T-helper 1 cell treated with Interleukin-12 subunit alpha and Interleukin-12 subunit beta and Interleukin-4 antibody, amounts not matched to agents 30 μg/mL and 1 μg/mL, for 36 hours (primary cell): ENCODE data around the gene TECRL.

Experiments
- H3K27ac Mint-ChIP-seq: one replicate; pipeline ENCODE4 v1.8.0; 2021; ENCODE audit warnings: mild to moderate bottlenecking, mixed read lengths
- H3K27me3 Mint-ChIP-seq: one replicate; pipeline ENCODE4 v1.8.0; 2021; ENCODE audit warnings: low read depth, mixed read lengths
- H3K36me3 Mint-ChIP-seq: one replicate; pipeline ENCODE4 v1.8.0; 2021; ENCODE audit warnings: low read depth, mixed read lengths
- H3K4me1 Mint-ChIP-seq: one replicate; pipeline ENCODE4 v1.8.0; 2021; ENCODE audit warnings: low read depth, mixed read lengths
- H3K4me3 Mint-ChIP-seq: one replicate; pipeline ENCODE4 v1.8.0; 2021; ENCODE audit warnings: mild to moderate bottlenecking, moderate library complexity, mixed read lengths
- H3K9me3 Mint-ChIP-seq: one replicate; pipeline ENCODE4 v1.8.0; 2021; ENCODE audit warnings: mixed read lengths

TECRL gene, protein sequence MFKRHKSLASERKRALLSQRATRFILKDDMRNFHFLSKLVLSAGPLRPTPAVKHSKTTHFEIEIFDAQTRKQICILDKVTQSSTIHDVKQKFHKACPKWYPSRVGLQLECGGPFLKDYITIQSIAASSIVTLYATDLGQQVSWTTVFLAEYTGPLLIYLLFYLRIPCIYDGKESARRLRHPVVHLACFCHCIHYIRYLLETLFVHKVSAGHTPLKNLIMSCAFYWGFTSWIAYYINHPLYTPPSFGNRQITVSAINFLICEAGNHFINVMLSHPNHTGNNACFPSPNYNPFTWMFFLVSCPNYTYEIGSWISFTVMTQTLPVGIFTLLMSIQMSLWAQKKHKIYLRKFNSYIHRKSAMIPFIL

DNA sequence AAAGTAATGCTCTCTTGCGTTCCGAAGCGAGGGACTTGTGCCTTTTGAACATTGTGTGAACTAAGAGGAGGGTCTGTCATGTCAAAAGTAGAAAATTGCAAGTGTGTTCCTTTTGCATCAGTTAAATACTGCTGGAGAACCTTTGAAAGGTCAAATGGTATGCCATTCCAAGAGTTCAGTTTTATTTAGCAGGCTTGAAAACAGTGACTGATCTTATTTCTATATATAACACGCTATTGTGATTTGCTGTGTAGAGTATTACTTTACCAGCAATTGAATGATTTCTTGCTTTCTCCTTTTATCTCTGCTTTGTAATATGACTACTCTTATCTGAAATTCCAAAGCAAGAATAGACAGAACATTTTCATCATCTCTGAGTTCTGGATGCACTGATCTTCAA, at the start of gene TECRL:
TSS of gene TECRL (minus strand) at position 151 of the 400 bp plus-strand sequence. CDS start at position 52, 99 bp downstream.
- Mint-ChIP-seq H3K27me3 (no peaks in the 10 kb centered on the region), H3K4me3 (no peak within 1 kb of the TSS), H3K9me3 (no peaks in the 10 kb centered on the region), H3K36me3 (no peaks in the 10 kb centered on the region), H3K27ac (no peak within 1 kb of the TSS), H3K4me1 (no peaks in the 10 kb centered on the region)

DNA sequence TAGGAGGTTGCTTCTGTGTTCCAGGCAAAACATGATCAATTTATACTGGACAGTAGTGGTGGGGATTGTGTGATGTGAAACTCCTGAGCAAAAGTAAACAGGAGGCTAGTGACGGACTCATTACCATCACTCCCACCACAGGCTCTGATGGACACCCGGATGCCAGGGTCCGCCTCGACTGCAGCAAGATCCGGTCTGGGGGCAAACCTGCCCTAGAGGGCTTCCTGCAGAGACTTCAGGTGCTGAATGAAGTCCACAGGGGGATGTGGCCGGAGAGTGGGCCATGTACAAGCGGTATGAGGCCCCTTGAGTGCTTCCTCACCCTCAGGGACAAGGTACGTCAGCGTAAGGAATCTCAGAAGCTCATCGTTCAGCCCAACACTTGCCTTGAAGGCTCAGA, 23.4 kb upstream of the TECRL start:
- no peaks in the 10 kb centered on the region for H3K27me3 Mint-ChIP-seq
- H3K27ac Mint-ChIP-seq = no peak overlapping the region
- peaks cover 14% of the 10 kb centered on the region for H3K9me3 Mint-ChIP-seq
- H3K4me1 Mint-ChIP-seq = no peaks in the 10 kb centered on the region
- no peaks in the 10 kb centered on the region for H3K36me3 Mint-ChIP-seq
- H3K4me3 Mint-ChIP-seq = no peak overlapping the region

DNA sequence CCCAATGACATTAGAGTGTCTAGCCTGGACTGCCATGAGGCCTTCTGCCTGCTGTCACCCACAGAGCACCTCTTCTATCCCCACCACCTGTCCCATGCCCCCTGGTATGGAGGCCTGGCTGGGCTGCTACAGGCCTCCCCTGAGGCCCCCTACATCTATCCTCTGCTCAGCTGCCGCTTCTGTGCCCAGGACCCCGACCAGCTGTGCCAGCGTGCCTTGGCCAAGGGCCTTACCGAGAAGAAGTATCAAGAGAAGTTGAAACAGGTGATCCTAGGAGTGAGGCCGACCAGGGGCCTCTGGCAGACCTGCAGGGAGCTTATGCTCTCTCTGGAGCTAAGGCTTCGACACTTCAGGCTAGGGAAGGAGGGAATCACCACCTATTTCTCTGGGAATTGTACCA, 21.7 kb upstream of the TECRL start:
- no peaks in the 10 kb centered on the region for H3K4me1 Mint-ChIP-seq
- H3K36me3 Mint-ChIP-seq = no peaks in the 10 kb centered on the region
- peaks cover 14% of the 10 kb centered on the region for H3K9me3 Mint-ChIP-seq
- H3K27ac Mint-ChIP-seq = no peak overlapping the region
- H3K27me3 Mint-ChIP-seq = no peaks in the 10 kb centered on the region
- no peak overlapping the region for H3K4me3 Mint-ChIP-seq

DNA sequence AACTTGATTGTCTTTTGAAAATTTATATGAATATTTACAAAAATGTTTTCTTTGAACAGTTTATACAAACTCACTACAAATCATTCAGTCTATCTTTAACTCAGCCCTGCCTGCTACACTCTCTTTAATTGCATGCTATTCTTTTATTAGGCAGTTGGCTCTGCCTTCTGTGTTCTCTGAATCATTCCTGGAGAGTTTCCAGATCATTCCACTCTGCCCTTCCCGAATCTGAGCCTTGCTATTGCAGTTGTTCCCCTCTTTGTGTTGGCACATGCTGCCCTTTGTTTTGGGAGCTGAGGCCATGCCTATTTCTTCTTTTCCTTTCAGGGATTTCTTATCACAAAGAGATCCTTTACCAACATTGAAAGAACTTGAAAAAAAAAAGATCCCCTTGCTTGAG, 8.7 kb upstream of the TECRL start:
- H3K27me3 Mint-ChIP-seq = no peaks in the 10 kb centered on the region
- H3K36me3 Mint-ChIP-seq = no peaks in the 10 kb centered on the region
- H3K27ac Mint-ChIP-seq = no peak overlapping the region
- H3K9me3 Mint-ChIP-seq = no peaks in the 10 kb centered on the region
- H3K4me3 Mint-ChIP-seq = no peak overlapping the region
- no peaks in the 10 kb centered on the region for H3K4me1 Mint-ChIP-seq

DNA sequence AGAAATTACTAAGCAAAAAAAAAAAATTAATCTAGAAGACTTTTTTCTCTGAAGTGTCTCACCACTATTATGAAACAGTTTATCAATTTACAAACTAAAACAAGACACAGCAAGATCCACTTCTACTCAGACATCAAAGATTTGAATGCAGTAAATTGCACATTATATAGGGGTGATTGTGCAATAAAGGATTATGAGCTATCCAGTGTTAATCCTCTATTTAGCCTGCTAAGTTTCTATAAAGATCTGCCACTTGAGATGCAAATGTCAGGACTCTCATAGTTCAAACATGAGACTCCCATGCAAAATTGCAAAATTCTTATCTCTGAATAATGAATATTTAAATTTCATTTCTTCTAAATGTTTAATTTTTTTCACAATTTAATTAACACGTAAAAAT, 2.2 kb downstream of the TECRL start:
- Mint-ChIP-seq H3K27me3 (no peaks in the 10 kb centered on the region), H3K27ac (no peak overlapping the region), H3K9me3 (no peaks in the 10 kb centered on the region), H3K36me3 (no peaks in the 10 kb centered on the region), H3K4me1 (no peaks in the 10 kb centered on the region), H3K4me3 (no peak overlapping the region)

DNA sequence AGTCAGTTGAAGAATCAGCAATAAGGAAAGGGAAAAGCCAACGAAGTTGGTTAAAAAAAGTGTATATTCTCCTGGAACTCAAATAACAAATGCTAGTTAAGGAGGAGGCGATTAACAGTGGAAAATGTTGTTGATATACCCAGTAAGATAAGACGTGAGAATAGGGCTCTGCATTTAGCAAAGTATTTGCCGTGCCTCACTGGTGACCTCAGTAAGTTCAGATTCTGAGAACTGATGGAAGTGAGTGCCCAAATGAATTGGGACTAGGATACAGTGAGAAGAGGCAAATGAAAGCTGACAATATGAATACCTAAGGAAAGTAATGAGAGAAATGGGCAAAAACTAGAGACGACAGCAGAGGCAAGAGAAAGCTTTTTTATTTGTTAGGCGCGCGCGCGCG, 3.5 kb downstream of the TECRL start:
- Mint-ChIP-seq H3K27ac (no peak overlapping the region), H3K27me3 (no peaks in the 10 kb centered on the region), H3K4me3 (no peak overlapping the region), H3K9me3 (no peaks in the 10 kb centered on the region), H3K36me3 (no peaks in the 10 kb centered on the region), H3K4me1 (no peaks in the 10 kb centered on the region)

DNA sequence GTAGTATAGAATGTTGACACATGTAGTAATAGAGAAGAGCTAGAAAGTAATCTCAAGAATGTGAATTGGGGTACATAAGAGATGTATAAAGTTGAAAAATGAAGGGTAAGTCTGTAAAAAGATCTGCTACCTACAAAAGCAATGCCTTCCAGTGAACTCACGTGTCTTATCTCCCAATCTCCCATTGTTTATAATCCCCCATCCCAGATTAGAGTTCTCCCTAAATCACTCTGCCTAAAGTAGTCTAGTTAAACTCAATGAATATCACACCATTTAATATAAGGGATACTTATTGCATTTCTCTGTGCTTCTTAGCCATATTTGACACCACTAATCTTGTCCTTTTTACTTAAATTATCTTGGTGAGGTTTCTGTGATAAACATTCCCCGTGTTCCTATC, 6.6 kb downstream of the TECRL start:
- no peaks in the 10 kb centered on the region for H3K27me3 Mint-ChIP-seq
- no peak overlapping the region for H3K27ac Mint-ChIP-seq
- no peaks in the 10 kb centered on the region for H3K36me3 Mint-ChIP-seq
- no peaks in the 10 kb centered on the region for H3K4me1 Mint-ChIP-seq
- H3K9me3 Mint-ChIP-seq = no peaks in the 10 kb centered on the region
- no peak overlapping the region for H3K4me3 Mint-ChIP-seq

DNA sequence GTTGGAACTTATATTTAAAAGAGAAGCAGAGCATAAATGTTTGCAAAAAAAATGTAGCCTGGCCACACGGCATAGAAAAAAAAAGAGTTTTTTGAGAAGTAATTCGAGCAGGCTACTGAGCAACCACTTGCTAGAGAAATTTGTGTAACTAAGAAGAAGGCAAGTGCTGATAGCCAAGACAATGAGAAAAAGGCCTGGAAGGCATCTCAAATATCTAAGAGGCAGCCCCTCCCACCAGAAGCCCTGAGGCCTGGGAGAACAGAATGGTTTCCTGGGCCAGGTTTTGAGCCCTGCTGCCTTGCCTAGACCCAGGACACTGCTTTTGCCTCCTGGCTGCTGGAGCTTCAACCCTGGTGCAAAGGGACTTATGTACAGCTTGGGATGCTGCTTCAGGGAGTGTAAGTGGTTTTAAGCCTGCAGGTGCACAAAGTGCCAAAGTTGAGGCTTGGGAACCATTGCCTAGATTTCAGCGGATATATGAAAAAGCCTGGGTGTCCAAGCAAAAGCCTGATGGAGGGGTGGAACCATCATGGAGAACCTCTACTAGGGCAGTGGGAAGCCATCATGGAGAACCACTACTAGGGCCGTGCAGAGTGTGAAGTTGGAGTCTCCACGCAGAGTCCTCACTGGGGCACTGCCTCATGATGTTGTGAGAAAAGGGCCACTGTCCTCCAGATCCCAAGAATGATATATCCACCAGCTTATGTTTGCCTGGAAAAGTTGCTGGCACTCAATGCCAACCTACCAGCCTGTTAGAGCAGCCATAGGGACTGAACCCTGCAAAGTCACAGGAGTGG, 9.7 kb downstream of the TECRL start:
- no peak overlapping the region for H3K4me3 Mint-ChIP-seq
- H3K36me3 Mint-ChIP-seq = no peaks in the 10 kb centered on the region
- no peaks in the 10 kb centered on the region for H3K4me1 Mint-ChIP-seq
- no peak overlapping the region for H3K27ac Mint-ChIP-seq
- H3K27me3 Mint-ChIP-seq = no peaks in the 10 kb centered on the region
- no peaks in the 10 kb centered on the region for H3K9me3 Mint-ChIP-seq

DNA sequence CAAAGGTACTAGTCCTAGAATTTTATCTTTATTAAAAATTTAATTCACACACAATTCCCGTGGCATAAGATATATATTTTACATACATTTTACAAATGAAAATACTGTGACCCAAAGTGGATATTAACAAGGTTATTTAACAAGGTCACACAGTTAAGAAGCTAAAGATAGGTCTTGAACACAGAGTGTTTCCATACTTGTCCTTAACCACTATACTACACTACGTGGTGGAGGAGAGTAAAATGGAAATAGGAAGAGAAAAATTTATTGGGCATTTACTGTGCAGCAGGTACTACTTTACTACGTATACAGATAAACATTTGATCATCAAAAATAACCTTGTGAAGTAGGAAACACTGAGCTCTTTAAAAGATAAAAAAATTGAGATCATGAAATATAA, 14.8 kb downstream of the TECRL start:
- no peaks in the 10 kb centered on the region for H3K4me1 Mint-ChIP-seq
- no peak overlapping the region for H3K4me3 Mint-ChIP-seq
- no peak overlapping the region for H3K27ac Mint-ChIP-seq
- no peaks in the 10 kb centered on the region for H3K27me3 Mint-ChIP-seq
- no peaks in the 10 kb centered on the region for H3K9me3 Mint-ChIP-seq
- H3K36me3 Mint-ChIP-seq = no peaks in the 10 kb centered on the region

DNA sequence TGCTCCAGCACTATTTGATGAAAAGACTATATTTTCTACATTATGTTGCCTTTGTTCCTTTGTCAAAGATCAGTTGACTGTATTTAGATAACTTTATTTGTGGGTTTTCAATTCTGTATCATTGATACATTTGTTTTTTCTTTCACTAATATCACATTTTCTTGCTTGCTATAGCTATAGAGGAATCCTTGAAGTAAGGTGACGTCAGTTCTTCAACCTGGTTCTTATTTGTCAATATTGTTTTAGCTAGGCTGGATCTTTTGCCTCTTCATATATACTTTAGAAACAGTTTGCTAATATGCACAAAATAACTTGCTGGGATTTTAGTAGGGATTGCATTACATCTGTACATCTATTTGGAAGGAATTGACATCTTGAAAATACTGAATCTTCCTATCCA, 21.0 kb downstream of the TECRL start:
- Mint-ChIP-seq H3K27ac (no peak overlapping the region), H3K4me3 (no peak overlapping the region), H3K27me3 (no peaks in the 10 kb centered on the region), H3K36me3 (no peaks in the 10 kb centered on the region), H3K4me1 (no peaks in the 10 kb centered on the region), H3K9me3 (no peaks in the 10 kb centered on the region)

DNA sequence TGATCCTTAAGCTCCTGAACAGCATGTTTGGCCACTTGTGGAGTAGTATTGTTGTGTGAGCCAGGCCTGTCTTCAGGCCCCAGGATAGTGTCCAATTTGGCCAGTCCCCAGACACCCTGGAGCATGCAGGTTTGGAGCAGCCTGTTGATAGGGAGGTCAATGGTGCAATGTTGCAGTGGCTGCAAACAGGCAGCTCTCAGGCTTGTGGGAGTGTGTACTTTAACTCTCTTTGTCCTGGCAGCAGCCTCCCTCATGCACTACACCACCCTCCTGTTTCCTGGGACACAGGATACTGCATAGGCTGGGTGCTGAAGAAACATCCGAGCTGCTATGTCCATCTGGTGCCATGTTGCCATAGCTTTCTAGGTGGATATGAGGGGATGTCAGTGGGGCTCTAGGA, 24.0 kb downstream of the TECRL start:
- H3K36me3 Mint-ChIP-seq = no peaks in the 10 kb centered on the region

DNA sequence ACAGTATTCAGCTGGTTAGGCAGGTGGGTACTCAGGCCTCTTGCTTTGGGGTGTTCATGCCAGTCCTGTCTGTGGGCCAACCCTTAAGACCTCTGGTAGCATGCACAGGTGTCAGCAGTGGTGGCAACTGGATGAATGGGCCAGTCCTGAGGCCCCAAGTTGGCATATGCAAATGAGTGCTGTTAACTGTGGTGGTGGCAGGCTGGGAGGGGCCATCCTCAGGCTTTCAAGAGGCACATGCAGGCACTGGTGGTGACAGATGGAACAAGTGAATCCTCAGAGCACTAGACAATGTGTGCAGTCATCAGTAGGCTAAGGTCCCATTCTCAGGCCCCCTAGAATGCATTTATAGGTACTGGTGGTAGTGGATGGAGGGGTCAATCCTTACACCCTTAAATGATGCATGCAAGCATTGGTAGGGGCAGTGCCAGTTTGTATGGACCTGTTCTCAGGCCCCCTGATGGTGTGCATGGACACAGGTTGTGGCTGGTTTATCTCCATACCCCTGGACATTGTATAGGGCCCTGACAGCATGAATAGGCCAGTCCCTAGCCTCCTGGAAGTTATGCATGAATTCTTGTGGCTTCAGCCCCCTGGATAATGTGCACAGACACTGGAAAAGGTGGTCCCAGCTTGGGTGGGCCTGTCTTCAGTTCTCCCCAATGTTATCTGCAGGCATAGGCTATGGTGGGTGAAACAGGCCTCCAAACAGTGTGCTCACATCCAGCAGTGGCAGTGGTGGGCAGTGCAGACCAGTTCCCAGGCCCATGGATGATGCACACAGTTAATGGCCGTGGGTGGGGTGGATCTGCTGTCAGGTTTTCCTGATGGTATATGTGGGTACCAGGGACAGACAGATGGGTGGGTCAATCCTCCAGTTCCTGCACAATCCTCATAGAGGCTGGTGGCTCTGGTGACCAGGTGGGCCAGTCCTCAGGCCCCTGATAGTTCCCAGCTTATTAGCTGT, 24.7 kb downstream of the TECRL start:
- H3K4me1 Mint-ChIP-seq = no peaks in the 10 kb centered on the region
- H3K9me3 Mint-ChIP-seq = no peaks in the 10 kb centered on the region
- H3K4me3 Mint-ChIP-seq = no peak overlapping the region
- no peak overlapping the region for H3K27ac Mint-ChIP-seq
- no peaks in the 10 kb centered on the region for H3K27me3 Mint-ChIP-seq
- no peaks in the 10 kb centered on the region for H3K36me3 Mint-ChIP-seq

More for the DNA sequence above, 24.0 kb downstream of the TECRL start:
- Mint-ChIP-seq H3K27me3 (no peaks in the 10 kb centered on the region), H3K9me3 (no peaks in the 10 kb centered on the region), H3K4me1 (no peaks in the 10 kb centered on the region), H3K4me3 (no peak overlapping the region), H3K27ac (no peak overlapping the region)

DNA sequence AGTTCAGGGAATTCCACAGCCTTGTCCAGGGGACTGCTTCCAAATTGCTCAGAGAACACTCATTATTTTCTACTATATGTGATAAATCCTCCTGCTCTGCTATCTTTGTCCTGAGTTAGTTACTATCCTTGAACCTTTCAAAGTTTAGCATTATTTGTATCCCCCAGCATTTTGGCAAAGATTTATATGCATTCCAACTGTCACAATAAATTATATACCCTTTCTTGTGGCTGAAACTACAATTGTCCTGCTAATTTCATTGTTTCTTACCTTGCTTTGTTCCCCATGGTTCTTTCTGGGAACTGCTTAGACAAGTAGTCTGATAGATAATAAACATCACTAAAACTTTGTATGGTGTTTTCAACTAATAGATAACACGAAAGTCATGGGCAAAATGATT, 40.5 kb downstream of the TECRL start:
- H3K4me3 Mint-ChIP-seq = no peak overlapping the region
- no peaks in the 10 kb centered on the region for H3K36me3 Mint-ChIP-seq
- no peak overlapping the region for H3K27ac Mint-ChIP-seq
- H3K27me3 Mint-ChIP-seq = no peaks in the 10 kb centered on the region
- no peaks in the 10 kb centered on the region for H3K4me1 Mint-ChIP-seq
- peaks cover 22% of the 10 kb centered on the region for H3K9me3 Mint-ChIP-seq

DNA sequence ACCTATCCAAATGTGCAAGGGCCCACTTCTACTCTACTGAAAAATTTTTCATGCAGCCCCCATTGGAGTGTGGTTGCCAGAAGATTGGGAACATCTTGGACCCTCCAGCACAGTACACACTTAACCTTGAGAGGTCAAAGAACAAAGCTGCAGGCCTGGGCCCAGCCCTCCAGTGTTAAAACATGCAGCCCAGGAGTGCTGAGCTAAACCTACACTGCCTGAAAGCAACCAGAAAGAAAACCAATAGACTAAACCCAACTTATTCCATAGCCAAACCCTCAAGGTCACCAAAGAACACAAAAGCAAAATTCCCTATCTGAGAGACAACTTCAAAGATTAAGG, 47.9 kb downstream of the TECRL start:
- Mint-ChIP-seq H3K4me1 (no peaks in the 10 kb centered on the region), H3K27ac (no peak overlapping the region), H3K27me3 (no peaks in the 10 kb centered on the region), H3K9me3 (peaks cover 30% of the 10 kb centered on the region), H3K36me3 (no peaks in the 10 kb centered on the region), H3K4me3 (no peak overlapping the region)
